ENCODE data around the gene RGMB. TPM values are rescaled to one million over a fixed set of nuclear protein-coding genes. Genes with fewer than 3 reads are reported as not detected.

Gene RGMB
- total RNA-seq, 1 donor from 2014 or later, result 0.14 TPM

DNA sequence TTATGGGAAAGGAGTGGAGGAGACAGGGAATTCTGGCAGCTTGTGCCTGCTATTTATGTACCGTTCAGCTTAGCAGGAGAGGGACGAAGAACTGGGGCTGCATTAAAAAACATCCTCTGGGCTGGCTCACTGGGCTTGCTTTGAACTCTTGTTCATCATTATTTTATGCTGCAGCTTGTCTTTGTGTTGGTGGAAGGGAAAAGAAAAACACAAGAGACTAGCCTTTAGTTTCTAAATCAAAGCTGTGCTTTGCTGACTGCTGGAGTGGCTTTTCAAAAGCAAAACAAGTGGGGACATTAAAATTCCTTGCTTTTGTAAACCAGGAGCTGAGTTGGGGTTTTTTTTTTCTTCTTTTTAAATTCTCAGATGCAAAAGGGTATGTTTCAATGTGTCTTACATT, 5.9 kb upstream of the RGMB start:
- intact Hi-C loops (cut with micrococcal nuclease), result no loop called here

DNA sequence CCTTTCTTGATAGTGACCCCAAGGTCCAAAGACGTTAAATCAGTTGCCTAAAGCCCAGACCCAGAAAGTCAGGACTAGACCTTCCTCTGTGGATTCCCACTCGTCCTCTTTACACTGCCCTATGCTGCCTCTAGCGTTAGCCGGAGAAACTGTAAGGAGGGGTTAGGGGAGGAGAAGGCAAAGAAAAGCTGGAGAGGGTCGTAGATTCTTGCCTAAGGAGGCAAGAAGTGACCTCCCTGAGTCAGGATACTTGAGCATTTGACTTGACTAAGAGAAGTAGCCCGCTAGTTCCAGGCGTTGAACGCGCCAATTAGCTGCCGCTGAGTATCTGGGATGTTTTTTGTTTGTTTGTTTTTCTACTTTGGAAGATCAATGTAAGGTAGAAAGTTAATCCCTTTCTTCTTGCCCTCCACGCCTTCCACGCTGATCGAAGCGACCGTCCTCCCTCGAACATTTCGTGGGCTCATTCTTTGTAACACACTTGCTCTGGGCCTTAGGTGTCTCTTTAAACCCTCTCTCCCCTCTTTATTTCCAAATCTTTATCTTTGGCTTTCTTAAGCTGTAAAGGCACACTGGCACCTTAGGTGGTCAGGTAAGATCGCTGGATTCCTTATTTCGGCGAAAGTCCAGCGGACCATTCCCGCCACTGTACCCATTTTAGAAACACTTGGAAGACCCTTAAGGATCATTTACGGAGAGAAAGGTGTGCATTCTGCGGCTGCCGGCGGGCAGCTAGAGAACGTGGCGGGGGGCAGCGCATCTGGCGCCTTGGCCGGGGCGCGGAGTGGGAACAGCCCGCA, 5.1 kb upstream of the RGMB start:
- intact Hi-C loops (cut with micrococcal nuclease), result loop anchor here (2.0 kb wide), 1 partner anchor 292 kb away; no protein-coding TSS in a partner anchor

DNA sequence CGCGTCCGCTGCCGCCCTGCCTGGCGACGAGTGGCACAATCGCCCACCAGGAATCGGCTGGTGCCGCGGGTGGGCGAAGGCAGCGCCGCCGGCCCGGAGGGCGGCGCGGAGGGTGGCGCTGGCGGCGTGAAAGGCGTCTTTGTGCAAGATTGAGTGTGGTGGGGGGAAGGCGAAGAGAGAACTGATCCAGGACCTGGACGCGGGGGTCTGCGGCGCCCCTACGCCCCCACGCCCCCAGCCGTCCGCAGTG, 4.6 kb upstream of the RGMB start:
- intact Hi-C loops (cut with micrococcal nuclease), result loop anchor here (1.0 to 2.0 kb wide), 2 partner anchors 27 to 292 kb away; no protein-coding TSS in a partner anchor

DNA sequence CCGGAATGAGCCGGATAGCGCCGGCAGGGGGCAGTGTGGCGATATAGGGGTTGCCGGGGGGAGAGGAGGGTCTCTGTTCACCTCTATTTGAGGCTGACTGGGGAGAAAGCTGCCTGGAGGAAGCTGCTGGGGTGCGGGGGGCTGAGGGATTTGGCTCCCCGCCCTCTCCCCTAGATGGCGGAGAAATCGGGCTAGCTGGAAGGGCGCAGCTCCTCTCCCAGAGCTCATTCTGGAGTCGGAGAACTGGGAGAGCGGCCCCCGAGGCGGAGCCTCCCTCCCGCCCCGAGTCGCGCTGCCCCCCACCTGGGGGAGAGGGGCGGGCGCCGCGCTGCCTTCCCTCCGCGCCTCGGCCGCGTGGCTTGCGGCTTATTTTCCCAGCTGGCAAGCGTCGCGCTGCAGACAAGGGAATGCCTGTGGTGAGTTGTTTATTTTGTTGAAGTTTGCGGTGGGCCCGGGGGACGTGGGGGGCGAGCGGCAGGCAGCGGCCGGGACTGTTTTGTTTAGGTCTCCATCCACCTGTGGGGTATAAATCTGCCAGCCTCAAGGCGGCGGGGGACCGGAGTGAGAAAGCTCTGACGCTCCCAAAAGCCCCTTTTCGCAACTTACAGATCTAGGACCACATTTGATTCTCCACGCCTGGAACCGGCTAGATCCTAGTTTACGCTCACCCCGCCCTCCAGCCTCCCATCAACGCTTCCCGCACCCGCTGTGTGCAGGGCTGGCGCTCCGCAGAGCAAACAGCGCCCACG, 4.1 kb upstream of the RGMB start:
- intact Hi-C loops (cut with micrococcal nuclease), result loop anchor here (1.0 to 2.0 kb wide), 2 partner anchors 27 to 291 kb away; no protein-coding TSS in a partner anchor

DNA sequence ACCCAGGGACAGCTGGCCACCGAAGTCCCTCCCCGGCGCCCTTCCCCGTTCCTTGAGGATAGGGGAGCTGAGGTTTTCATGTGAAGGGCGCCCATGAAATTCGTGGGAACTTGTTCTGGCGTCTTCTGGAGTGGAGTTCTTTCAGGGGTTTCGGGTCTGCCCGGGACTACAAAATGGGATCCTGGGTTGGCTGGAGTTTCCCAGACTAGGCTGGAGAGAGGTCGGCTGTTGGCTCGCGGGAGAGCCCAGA, 3.6 kb upstream of the RGMB start:
- intact Hi-C loops (cut with micrococcal nuclease), result loop anchor here (1.0 to 5.0 kb wide), 5 partner anchors 26 to 1223 kb away; no protein-coding TSS in a partner anchor

DNA sequence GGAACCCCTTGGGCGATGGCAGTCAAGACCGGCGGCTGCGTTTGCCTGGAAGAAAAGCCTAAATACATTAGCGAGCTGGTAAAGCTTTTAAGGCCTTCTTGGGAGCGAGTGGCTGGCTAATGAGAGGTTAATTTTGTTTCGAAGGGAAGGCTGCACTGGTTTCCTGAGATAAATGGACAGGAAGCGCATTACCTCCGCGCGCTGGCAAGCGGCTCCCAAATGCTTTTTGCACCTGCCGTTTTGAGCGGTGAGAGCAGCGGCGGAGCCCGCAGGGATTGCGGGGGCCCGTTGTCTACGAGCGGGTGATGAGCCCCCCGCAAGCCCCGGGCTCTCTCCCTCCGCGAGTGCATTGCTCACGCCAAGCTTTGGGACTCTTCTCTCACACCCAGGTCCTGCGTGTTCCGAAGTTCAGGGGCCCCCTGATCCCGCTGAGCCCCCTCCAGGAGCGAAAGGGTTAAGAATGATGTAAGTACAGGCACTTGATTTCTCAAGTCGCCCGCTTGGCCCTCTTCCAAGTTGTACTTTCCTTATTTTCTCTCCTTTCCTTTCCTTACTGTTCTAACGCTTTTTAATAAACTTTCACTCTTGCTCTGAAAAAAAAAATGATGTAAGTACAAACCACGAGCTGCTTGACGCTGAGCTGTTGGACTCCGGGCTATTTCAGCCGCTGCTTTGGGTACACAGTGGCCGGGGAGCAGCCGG, 3.1 kb upstream of the RGMB start:
- intact Hi-C loops (cut with micrococcal nuclease), result loop anchor here (2.0 to 5.0 kb wide), 3 partner anchors 137 to 1223 kb away; no protein-coding TSS in a partner anchor

DNA sequence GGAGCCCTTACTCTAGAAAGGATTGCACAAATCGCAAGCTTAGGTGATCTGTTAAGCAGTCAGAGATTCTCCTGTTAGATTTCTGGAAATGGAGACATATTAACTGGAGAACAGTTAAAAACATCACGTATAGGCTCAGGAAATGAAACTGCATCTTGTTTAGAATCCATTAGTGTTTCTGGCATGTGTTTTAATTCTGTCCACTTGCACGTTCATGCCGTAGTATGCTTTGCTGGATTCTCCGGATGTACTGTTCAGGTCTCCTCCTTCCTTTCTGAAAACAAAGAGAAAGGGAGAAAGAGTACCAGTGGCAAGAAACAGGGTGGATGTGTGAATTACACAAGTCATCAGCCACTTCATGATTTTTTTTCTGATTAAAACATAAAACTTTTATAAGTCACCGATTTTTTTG, 2.5 kb upstream of the RGMB start:
- intact Hi-C loops (cut with micrococcal nuclease), result loop anchor here (1.0 to 5.0 kb wide), 4 partner anchors 136 to 1588 kb away; partner anchors contain the start of gene RIOK2

DNA sequence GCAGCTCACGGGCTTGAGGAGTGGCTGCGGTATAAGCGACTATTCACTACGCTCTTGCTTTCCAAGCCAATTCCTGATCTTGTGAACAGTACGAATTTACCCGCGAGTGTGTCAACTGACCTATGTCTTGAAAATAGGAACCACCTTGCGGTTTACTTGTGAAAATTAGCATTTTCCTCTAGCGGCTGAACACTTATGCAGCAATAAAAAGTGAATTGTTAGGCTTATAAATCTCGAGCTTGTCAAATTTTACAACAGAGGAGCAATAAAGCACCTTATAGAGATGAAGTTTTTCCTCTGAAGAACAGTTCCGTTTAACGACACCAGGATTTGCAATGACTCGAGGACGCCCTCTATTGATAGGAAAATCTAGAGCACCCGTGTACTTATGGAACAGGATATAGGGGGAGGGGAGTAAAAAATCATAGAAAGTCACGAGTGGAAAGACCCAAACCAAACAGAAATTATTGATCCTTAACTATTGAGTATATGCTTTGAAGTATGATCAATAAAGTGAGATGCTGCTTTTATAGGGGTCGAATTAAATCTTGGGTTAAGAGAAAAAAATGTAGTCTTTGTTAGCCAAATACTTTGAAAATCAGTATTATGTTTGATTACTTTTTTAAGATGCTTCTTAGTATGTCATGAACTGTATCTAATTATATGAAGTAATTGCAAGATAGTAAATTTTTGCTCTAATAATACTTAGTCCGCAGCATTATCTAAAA, 1.9 kb upstream of the RGMB start:
- intact Hi-C loops (cut with micrococcal nuclease), result loop anchor here (1.0 to 5.0 kb wide), 4 partner anchors 136 to 1588 kb away; partner anchors contain the start of gene RIOK2

DNA sequence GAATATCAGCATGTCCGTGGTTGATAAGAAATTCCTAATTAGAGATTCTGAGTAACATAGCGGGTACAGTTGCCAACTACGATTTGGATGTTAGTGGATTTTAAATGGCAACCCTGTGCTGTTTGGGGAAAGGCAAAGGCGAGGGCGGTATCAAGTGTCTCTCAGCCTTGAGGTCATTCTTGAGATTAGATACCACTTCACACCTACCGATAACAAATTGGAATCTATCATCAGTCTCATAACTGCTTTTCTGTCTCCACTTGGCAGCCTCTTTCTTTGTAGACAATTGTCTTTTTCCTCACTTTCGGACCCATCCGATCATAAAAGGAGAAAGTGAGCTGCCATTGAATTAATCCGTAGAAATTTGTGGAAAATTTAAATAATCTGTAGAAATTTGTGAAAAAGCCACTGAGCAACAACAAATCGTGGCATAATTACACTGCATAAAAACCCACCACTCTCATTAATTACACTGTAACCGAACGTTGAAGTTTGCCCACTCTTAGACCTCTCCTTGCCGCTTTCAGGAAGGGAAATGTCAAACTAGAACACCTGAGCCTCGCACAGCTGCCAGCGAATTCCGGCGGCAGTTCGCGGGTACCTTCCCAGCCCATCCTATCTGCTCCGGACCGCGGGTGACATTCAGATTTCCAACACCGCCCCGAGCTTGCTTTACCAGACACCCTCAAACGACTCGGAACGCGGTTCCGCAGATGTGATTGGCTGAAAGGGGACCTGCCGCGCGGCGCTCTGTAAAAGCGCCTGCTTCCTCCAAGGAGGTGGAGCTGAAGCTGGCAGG, 849 bp upstream of the RGMB start:
- intact Hi-C loops (cut with micrococcal nuclease), result loop anchor here (1.0 to 5.0 kb wide), 3 partner anchors 135 to 1225 kb away; no protein-coding TSS in a partner anchor

DNA sequence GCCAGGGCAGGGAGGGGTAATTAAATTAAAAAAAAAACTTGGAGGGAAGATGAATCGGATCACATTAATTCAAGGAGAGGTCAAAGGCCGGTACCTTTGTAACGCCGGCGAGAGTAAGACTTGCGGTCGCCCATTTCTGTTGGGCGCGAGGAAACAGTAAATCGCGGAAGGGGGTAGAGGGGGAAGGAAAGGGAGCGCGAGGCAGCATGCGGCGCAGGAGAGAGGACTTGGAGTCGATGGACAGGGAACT, 324 bp upstream of the RGMB start:
- intact Hi-C loops (cut with micrococcal nuclease), result loop anchor here (1.0 to 5.0 kb wide), 3 partner anchors 134 to 1226 kb away; no protein-coding TSS in a partner anchor

DNA sequence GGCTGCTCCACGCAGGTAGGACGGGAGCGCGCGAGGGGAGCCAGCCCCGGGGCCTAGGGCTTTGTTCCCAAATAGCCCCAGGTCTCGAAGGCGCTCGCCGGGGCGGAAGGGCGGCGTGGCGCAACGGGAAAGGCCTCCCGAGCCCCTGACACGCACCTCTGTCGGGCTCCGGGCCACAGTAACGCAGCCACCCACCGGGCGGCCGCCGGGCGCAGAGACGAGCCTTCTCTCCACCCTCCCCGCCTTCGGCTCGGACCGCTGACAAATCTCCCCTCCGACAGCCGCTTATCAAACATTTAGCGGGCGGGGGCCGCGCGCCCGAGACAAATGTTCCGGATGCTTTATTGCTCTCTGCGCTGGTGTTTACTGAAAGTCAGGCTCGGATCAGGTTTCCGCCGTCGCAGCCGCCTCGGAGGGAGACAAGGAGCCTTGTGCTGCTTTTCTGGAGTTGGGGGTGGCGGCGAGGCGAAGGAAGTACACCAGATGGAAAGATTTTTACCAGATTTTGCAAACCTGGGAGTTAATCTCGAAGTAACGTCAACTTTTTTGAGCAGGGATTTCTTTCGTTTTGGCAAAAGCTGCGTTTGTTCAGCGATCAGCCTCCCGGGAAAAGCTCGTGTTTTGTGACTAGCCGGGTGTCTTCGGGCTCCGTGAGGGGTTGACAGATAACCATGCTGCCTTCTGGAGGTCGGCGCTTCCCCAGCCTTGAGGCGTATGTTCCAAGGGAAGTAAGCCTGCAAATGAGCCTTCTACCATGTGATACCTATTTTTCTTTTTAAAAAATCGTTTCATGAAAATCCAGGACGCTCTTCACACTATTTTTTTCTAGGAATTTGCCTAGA, 950 bp downstream of the RGMB start:
- intact Hi-C loops (cut with micrococcal nuclease), result loop anchor here (5.0 kb wide), 2 partner anchors 133 to 1227 kb away; no protein-coding TSS in a partner anchor

DNA sequence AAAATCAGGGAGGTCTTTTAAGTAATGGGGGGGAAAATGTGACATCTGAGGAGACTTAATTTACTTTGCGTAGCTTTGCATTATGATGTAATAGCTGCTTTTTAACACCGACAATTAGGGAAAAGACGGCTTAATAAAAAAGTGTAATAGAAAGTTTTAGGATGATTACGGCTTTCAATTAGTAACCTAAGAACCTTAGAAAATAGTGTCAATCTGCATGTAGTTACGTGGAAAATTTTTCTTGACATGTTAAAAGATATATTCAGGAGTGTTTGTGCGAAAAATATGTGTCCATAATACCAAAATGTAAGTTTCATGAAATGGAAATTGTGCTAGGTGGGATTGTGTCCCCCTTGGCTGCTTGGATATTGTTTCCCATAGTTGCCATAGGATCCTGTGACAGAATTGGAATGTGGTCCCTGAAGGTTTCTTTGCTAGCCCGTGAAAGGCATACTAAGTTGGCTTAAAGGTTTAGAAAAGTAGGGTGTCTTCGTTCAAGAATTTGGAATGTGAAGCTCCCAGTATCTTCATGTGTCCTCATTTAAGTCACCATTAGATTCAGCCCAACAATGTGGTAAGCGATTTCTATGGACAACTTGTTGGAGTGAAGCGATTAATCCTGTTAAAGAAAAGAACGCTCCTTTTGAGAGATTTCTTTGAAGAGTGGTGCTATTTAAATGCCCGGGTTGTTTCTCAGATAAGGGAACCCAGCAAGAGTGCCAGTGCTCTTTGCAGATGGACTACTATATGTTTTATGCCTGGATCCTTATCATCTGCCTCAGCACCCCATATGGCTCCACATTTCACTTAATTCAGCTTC, 2.0 kb downstream of the RGMB start:
- intact Hi-C loops (cut with micrococcal nuclease), result no loop called here

DNA sequence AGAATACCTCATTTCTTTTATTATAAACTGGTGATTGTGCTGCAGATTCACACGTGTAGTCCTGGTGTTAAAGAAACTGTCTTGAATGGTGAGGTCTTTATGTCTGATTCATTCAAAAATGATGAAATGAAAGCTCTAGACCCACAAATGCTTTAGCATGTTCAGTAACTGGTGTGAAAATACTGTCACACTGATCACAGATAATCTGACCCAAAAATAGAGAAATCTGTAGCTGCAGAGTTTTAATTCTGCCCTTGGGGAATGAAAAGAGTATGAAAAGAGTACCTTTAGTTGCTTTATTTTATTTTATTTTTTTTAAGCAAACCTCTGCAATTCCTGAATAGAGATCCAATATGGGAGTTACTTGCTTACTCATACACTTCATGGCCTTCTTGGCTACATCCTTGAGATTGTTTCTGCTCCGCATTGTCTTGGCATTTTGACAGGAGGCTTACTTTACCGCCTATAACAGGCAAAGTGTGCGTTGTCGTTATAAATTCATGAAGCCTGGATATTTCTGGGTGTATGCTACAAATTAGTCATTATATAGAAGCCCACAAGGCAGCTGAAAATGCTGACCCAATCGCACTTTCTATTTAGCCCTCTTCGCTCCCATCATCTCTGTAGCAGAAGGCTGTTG, 2.7 kb downstream of the RGMB start:
- intact Hi-C loops (cut with micrococcal nuclease), result no loop called here

DNA sequence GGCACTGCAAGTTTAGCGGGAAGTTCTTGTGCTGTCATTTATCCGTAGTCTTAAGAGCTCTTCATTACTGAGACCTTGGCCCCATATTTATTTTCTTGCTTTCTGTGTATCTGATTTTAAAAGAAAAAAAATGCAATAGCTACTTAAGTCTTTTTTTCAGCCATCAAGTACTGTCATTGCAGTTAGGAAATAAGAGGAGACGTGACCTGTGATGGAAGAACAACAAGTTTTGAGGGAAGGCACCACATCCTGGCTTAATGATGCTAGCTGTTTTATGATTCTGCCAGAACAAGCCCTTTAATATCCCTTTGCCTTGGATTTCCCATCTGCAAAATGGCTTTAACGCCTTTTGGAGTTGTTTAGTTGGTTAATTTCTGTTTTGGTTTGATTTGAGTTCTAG, 3.8 kb downstream of the RGMB start:
- intact Hi-C loops (cut with micrococcal nuclease), result no loop called here

DNA sequence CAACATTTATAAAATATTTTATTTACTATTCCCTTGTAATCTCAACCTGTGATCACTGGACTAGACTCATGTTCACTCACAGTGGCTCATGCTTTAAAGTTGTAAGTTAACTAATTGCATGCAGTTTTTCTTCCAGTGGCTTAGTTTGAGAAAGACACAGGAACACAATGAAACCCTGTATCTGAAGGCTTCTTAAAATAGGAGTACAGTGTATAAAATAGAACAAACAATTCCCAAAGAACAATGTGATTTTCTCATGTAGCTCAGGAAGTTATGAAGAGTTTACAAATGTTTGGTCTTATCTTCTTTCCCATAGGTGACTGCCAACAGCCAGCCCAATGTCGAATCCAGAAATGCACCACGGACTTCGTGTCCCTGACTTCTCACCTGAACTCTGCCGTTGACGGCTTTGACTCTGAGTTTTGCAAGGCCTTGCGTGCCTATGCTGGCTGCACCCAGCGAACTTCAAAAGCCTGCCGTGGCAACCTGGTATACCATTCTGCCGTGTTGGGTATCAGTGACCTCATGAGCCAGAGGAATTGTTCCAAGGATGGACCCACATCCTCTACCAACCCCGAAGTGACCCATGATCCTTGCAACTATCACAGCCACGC, 5.9 kb downstream of the RGMB start:
- intact Hi-C loops (cut with micrococcal nuclease), result no loop called here

DNA sequence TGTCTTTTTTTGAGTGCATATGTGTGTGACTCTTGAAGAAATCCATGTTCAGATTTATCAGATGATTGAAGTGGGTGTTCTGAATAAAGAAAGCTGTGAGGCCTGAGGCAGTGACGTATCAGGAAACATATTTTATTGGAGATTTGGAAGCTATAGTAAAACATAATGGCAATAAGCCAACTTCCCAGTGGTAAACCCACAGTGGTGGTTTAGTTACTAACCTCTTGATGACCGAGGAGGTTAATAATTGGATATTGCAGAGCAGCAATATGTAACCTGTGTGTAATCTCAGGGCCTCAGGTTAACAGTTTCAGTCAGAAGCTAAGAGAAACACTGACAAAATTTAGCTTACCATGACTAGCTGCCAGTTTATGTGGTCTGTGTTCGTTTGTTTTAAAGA, 6.9 kb downstream of the RGMB start:
- intact Hi-C loops (cut with micrococcal nuclease), result no loop called here

DNA sequence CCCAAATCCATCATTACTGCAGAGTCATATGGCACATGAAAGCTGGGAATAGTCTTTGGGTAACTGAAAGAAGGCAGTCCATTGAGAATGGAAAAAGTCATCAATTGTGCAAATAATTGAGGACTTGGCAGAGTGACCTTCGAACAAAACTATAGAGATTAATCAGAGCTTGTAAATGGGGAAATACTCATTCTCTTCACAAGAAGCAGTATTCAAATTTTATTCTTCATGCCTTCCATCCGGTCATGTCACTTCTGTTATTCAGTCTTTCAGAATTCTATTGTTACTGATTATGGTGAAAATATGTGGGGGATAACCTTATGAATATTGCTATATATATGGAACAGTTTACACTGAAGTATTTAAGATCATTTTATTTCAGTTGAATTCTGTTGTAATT, 8.1 kb downstream of the RGMB start:
- intact Hi-C loops (cut with micrococcal nuclease), result no loop called here

DNA sequence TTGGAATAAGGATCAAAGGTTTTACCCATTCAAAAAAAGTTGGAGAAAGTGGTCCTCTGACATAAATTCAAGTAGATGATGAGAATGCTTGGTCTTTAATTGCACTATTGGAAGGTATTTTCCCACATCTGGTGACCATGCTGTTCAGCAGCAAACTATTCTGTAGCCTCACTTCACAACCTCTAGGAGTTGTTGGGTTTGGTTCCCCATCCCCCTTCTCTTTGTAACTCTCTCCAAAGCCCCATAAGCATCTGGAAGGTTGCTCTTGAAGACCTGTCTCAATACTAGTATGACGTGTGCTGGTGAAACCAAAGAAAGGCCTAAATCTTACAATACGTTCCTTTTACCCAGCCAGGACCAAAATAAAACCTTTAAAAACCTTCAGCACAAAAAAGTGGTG, 8.5 kb downstream of the RGMB start:
- intact Hi-C loops (cut with micrococcal nuclease), result no loop called here
